Bronchial epithelial cell (primary cell): Measurements from ENCODE around the gene INSM2. TPM values are rescaled to one million over a fixed set of nuclear protein-coding genes. Genes with fewer than 3 reads are reported as not detected.

Experiments
- DNase-seq: peaks from one replicate; pipeline ENCODE4 v3.0.0-alpha.2; 2010; ENCODE audit warnings: low read depth
- FAIRE-seq: peaks from 2 replicates; lab custom pipeline; 2011; peaks lifted over from hg19 to GRCh38; lab: Jason Lieb, UNC
- H3K27me3 ChIP-seq: 2 replicates; pipeline ENCODE4 v1.5.1; 2011; ENCODE audit warnings: low read length; ENCODE audit not compliant: control insufficient read depth, insufficient read depth
- H3K36me3 ChIP-seq: 2 replicates; pipeline ENCODE4 v1.5.1; 2011; ENCODE audit warnings: low read length; ENCODE audit not compliant: control insufficient read depth, insufficient read depth
- H3K4me3 ChIP-seq: 2 replicates; pipeline ENCODE4 v1.5.1; 2011; ENCODE audit warnings: mild to moderate bottlenecking, low read depth, low read length, control low read depth
- CTCF ChIP-seq: IDR thresholded peaks from 2 replicates; pipeline ENCODE4 v1.5.1; 2011; ENCODE audit warnings: mild to moderate bottlenecking, moderate library complexity, low read length, control low read depth, inconsistent platforms; ENCODE audit not compliant: insufficient read depth, severe bottlenecking
- total RNA-seq: library from RNA; depleted of rRNA; stranded (reverse); fragments of >200 nt; gene quantifications from 2 replicates; pipeline ENCODE4 v1.2.1, GENCODE V29; 2014

Gene INSM2
- total RNA-seq, 1 donor from 2014 or later: not detected

GRCh38 chr14:35549551-35549950 lies 15.6 kb downstream of the INSM2 start:
- H3K36me3 ChIP-seq: no peaks in the 10 kb centered on the region
- FAIRE-seq (no peak), DNase-seq (no peak)
- TF ChIP-seq CTCF: no peak
- no peaks in the 10 kb centered on the region for H3K27me3 ChIP-seq
- H3K4me3 ChIP-seq: no peak overlapping the region

- FAIRE-seq (no peak), DNase-seq (no peak)
- Histone ChIP-seq H3K27me3 (no peaks in the 10 kb centered on the region), H3K36me3 (no peaks in the 10 kb centered on the region), H3K4me3 (no peak overlapping the region)
- no peak for TF ChIP-seq CTCF
Observed at GRCh38 chr14:35551081-35551480, 17.1 kb downstream of the INSM2 start.

GRCh38 chr14:35553808-35554207 lies 19.8 kb downstream of the INSM2 start:
- peak; percentile 39 for DNase-seq
- Histone ChIP-seq H3K36me3 (no peaks in the 10 kb centered on the region), H3K27me3 (no peaks in the 10 kb centered on the region), H3K4me3 (no peak overlapping the region)
- no peak for TF ChIP-seq CTCF
- FAIRE-seq: no peak

GRCh38 chr14:35556548-35556947 lies 22.6 kb downstream of the INSM2 start:
- DNase-seq (no peak), FAIRE-seq (no peak)
- no peak for TF ChIP-seq CTCF
- H3K36me3 ChIP-seq: no peaks in the 10 kb centered on the region
- H3K4me3 ChIP-seq: no peak overlapping the region
- no peaks in the 10 kb centered on the region for H3K27me3 ChIP-seq

- H3K36me3 ChIP-seq: no peaks in the 10 kb centered on the region
- FAIRE-seq (no peak), DNase-seq (no peak)
- H3K27me3 ChIP-seq: no peaks in the 10 kb centered on the region
- no peak overlapping the region for H3K4me3 ChIP-seq
- TF ChIP-seq CTCF: no peak
Observed at GRCh38 chr14:35557221-35557747, 23.3 kb downstream of the INSM2 start.

GRCh38 chr14:35558680-35559079 lies 24.7 kb downstream of the INSM2 start:
- no peaks in the 10 kb centered on the region for H3K36me3 ChIP-seq
- no peak for FAIRE-seq
- no peak for TF ChIP-seq CTCF
- no peak overlapping the region for H3K4me3 ChIP-seq
- H3K27me3 ChIP-seq: no peaks in the 10 kb centered on the region
- no peak for DNase-seq
